A172 (cell line): ENCODE data around the gene FBXO41. TPM values are rescaled to one million over a fixed set of nuclear protein-coding genes. Genes with fewer than 3 reads are reported as not detected.
A peak's percentile ranks its signal among the peaks of the same experiment; 100 is the strongest.

ENCODE experiments used
- DNase-seq: peaks from one replicate; pipeline ENCODE4 v3.0.0-alpha.2; 2015; ENCODE audit warnings: low spot score
- total RNA-seq: library from RNA; depleted of rRNA; stranded (reverse); fragments of >200 nt; shearing (Covaris generic); gene quantifications from 2 replicates; pipeline ENCODE4 v1.2.3, GENCODE V29; 2014

The FBXO41 gene
- total RNA-seq, 1 experiment from 2014 or later = 2.9 TPM

GRCh38 chr2:73290049-73290839 is 6.0 kb upstream of the FBXO41 start:
- peak; percentile 57 for DNase-seq

GRCh38 chr2:73289304-73289703 is 5.0 kb upstream of the FBXO41 start:
- DNase-seq = no peak

GRCh38 chr2:73286134-73286655 is 1.9 kb upstream of the FBXO41 start:
- DNase-seq = no peak

GRCh38 chr2:73285159-73285739 is 971 bp upstream of the FBXO41 start:
- no peak for DNase-seq

GRCh38 chr2:73283545-73284295 is 558 bp downstream of the FBXO41 start:
- DNase-seq = no peak

GRCh38 chr2:73282924-73283544 is 1.2 kb downstream of the FBXO41 start:
- no peak for DNase-seq

- DNase-seq = no peak
These were observed 3.0 kb downstream of the FBXO41 start for GRCh38 chr2:73281244-73281643.

GRCh38 chr2:73279852-73280251 is 4.4 kb downstream of the FBXO41 start:
- no peak for DNase-seq

- no peak for DNase-seq
These were observed 12.0 kb downstream of the FBXO41 start for GRCh38 chr2:73272270-73272669.

GRCh38 chr2:73269686-73270465 is 14.4 kb downstream of the FBXO41 start:
- no peak for DNase-seq

GRCh38 chr2:73268830-73269685 is 15.2 kb downstream of the FBXO41 start:
- DNase-seq = no peak

GRCh38 chr2:73268366-73268829 is 15.9 kb downstream of the FBXO41 start:
- no peak for DNase-seq

- no peak for DNase-seq
These were observed 17.3 kb downstream of the FBXO41 start for GRCh38 chr2:73267008-73267407.

- DNase-seq = no peak
These were observed 18.0 kb downstream of the FBXO41 start for GRCh38 chr2:73266061-73266901.

- no peak for DNase-seq
These were observed 18.8 kb downstream of the FBXO41 start for GRCh38 chr2:73265298-73266060.

GRCh38 chr2:73264783-73265182 is 19.5 kb downstream of the FBXO41 start:
- no peak for DNase-seq

GRCh38 chr2:73264332-73264606 is 20.0 kb downstream of the FBXO41 start:
- DNase-seq = no peak

- no peak for DNase-seq
These were observed 20.5 kb downstream of the FBXO41 start for GRCh38 chr2:73263540-73264331.
